Uterus (tissue), 2 donors: Measurements from ENCODE around the gene PRPF38A.

Experiments used
- POLR2A ChIP-seq, 2 donors: fragments of 450-650 bp; IDR thresholded peaks; one replicate each; pipeline ENCODE4 v1.6.1; 2016; ENCODE audit warnings: antibody characterized with exemption in 2 of 2, mild to moderate bottlenecking in 1 of 2, moderate library complexity in 1 of 2
- TF ChIP-seq, protein P1 (sequence below), 4 experiments: fragments of 200-600 bp in 2 of 4; fragments of 450-650 bp in 2 of 4; sonication (generic) in 2 of 4; IDR thresholded peaks; one replicate each; pipeline ENCODE4 v1.5.1; 2016 to 2019; ENCODE audit warnings: antibody characterized with exemption in 4 of 4, mild to moderate bottlenecking in 2 of 4, moderate library complexity in 1 of 4

DNA sequence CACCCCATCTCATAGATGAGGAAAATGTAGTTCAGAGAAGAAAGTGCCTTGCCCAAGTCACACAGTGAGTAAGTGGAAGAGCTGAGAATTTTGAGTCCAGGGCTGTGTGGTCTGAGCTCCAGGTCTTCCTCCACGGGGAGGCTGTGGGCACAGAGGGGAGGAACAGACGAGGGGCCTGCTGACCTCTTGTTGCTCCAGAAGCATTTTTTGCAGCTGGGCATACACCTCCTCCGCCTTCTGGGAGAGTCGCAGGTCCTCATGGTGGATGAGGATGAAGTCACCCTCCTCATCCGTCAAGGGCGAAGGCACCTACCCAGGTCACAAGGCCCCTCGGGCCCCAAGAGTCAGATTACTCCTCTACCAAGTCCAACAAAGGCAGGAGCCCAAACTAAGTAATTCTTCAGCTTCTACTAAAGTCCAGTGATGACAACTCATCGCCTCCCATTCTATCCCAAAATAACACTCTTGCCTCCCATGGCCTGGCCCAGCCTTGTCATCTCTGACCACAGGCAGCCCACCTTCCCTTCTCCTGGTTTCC, 47.5 kb upstream of the PRPF38A start:
- TF ChIP-seq, protein P1, sequence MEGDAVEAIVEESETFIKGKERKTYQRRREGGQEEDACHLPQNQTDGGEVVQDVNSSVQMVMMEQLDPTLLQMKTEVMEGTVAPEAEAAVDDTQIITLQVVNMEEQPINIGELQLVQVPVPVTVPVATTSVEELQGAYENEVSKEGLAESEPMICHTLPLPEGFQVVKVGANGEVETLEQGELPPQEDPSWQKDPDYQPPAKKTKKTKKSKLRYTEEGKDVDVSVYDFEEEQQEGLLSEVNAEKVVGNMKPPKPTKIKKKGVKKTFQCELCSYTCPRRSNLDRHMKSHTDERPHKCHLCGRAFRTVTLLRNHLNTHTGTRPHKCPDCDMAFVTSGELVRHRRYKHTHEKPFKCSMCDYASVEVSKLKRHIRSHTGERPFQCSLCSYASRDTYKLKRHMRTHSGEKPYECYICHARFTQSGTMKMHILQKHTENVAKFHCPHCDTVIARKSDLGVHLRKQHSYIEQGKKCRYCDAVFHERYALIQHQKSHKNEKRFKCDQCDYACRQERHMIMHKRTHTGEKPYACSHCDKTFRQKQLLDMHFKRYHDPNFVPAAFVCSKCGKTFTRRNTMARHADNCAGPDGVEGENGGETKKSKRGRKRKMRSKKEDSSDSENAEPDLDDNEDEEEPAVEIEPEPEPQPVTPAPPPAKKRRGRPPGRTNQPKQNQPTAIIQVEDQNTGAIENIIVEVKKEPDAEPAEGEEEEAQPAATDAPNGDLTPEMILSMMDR (IDR thresholded peaks at IDR 0.05) = no peak
- no peak for TF ChIP-seq POLR2A (IDR thresholded peaks at IDR 0.05)
